Globus pallidus (tissue), 1 donor: ENCODE measurements around the gene CTXN1.

Source experiments
- DNase-seq: peaks from one replicate; pipeline ENCODE4 v3.0.0-alpha.2; 2015; ENCODE audit warnings: low spot score

CTXN1 gene

GRCh38 chr19:7914099-7914498 lies 11.8 kb downstream of the CTXN1 start:
- no peak for DNase-seq

- no peak for DNase-seq
These were observed 12.3 kb downstream of the CTXN1 start for GRCh38 chr19:7913652-7914051.

- DNase-seq = no peak
These were observed 13.0 kb downstream of the CTXN1 start for GRCh38 chr19:7912697-7913564.

GRCh38 chr19:7912144-7912696 lies 13.7 kb downstream of the CTXN1 start:
- DNase-seq = no peak

- DNase-seq = no peak
These were observed 14.3 kb downstream of the CTXN1 start for GRCh38 chr19:7911508-7912143.

GRCh38 chr19:7910321-7911161 lies 15.4 kb downstream of the CTXN1 start:
- no peak for DNase-seq

- no peak for DNase-seq
These were observed 16.4 kb downstream of the CTXN1 start for GRCh38 chr19:7909471-7910067.

- DNase-seq = no peak
These were observed 17.0 kb downstream of the CTXN1 start for GRCh38 chr19:7908742-7909461.

- DNase-seq = no peak
These were observed 17.7 kb downstream of the CTXN1 start for GRCh38 chr19:7908078-7908699.

GRCh38 chr19:7907544-7907943 lies 18.4 kb downstream of the CTXN1 start:
- DNase-seq = no peak

- no peak for DNase-seq
These were observed 18.8 kb downstream of the CTXN1 start for GRCh38 chr19:7907122-7907521.

GRCh38 chr19:7905859-7906258 lies 20.1 kb downstream of the CTXN1 start:
- no peak for DNase-seq

- no peak for DNase-seq
These were observed 20.7 kb downstream of the CTXN1 start for GRCh38 chr19:7905268-7905667.

GRCh38 chr19:7904074-7905020 lies 21.6 kb downstream of the CTXN1 start:
- DNase-seq = no peak

GRCh38 chr19:7903244-7904073 lies 22.5 kb downstream of the CTXN1 start, which contains the start of gene MAP2K7:
Gene MAP2K7, plus strand, starts transcription at chr19:7903877. Its CDS starts 68 bp downstream, at chr19:7903945.
- DNase-seq = peak; percentile 99

GRCh38 chr19:7902796-7903243 lies 23.1 kb downstream of the CTXN1 start:
- no peak for DNase-seq

GRCh38 chr19:7901337-7901736 lies 24.6 kb downstream of the CTXN1 start:
- DNase-seq = no peak

GRCh38 chr19:7900931-7901330 lies 25.0 kb downstream of the CTXN1 start:
- DNase-seq = no peak
